GM19467 (cell line): ENCODE results near the gene CYB561A3.

Source experiments
- ATAC-seq: cut with Tn5 transposase; IDR thresholded peaks from one replicate; pipeline ENCODE4 v1.9.1; 2021; ENCODE audit warnings: mild to moderate bottlenecking, moderate library complexity; ENCODE audit not compliant: unreplicated experiment

CYB561A3 gene

DNA sequence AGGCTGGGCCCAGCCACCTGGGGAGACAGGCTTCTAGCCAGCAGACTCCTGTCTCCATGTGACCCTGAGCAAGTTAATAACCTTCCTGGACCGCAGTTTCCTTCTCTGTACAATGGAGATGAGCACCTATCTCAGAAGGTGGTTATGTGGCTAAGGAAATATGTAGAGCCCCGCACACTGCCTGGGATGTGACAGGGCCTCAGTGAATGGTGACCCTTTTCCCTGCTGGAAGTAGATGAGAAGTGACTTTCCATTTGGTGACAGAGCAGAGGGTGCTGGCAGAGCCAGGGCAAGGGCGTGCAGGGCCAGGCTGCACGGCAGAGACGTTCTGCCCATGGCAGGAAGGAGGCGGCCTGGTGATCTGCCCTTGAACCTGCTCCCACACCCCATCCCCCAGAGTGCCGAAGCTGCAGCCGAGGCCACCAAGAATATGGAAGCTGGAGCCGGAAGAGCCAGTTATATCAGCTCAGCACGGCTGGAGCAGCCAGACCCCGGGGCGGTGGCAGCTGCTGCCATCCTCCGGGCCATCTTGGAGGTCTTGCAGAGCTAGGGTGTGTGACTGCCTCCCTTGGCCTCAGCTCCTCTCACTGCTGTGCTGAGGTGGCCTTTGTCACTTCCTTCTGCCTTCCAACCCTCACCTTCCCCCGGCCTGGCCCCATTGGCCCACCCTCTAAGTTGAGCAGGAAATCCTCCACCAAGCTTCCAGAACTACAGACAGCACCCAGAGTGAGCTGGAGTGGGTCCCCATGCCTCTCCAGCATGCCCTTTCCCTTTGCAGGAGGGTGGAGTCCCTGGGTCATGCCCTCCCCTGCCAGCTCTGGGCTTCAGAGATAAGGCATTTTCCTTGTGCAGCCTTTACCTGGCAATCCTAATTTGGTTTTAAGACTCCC, 15.5 kb downstream of the CYB561A3 start:
- ATAC-seq, result no peak

GRCh38 chr11:61345170-61345610, 16.5 kb downstream of the CYB561A3 start:
- ATAC-seq, result no peak

DNA sequence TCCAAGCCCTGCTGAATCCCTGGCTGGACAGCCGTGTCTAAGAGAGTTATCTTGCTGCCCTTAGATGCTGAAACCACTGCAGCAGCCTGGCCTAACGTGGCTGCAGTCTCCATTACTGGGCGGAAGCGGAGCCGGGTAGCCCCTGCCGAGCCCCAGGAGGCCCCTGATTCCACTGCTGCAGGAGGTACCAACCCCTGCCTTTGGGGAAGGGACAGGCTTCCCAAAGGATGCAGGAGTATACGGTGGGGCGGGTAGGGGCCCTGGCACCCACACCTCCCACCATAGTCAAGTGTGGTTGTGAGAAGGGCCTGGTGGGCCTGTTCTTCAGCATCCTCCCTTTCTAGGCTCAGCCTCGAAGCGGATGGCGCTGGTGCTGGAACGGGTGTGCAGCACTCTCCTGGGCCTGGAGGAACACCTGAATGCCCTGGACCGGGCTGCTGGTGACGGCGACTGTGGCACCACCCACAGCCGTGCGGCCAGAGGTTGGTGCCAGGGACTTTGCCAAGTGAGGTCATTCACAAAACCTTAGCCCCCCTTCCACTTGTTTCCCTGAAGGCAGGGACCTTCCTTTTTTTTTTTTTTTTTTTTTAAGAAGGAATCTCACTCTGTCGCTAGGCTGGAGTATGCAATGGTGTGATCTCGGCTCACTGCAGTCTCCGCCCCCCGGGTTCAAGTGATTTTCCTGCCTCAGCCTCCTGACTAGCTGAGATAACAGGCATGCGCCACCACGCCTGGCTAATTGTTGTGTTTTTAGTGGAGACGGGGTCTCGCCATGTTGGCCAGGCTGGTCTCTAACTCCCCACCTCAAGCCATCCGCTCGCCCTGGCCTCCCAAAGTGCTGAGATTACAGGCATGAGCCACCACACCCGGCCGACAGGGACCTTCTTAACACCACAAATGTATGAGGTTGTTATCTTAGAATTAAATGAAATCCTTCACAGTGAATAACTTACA, 17.6 kb downstream of the CYB561A3 start:
- ATAC-seq, result no peak

- no peak for ATAC-seq
These were observed 19.4 kb downstream of the CYB561A3 start for GRCh38 chr11:61342207-61342803.

- ATAC-seq, result no peak
These were observed 20.0 kb downstream of the CYB561A3 start for GRCh38 chr11:61341706-61342105.

GRCh38 chr11:61340979-61341378, 20.7 kb downstream of the CYB561A3 start:
- ATAC-seq, result no peak

DNA sequence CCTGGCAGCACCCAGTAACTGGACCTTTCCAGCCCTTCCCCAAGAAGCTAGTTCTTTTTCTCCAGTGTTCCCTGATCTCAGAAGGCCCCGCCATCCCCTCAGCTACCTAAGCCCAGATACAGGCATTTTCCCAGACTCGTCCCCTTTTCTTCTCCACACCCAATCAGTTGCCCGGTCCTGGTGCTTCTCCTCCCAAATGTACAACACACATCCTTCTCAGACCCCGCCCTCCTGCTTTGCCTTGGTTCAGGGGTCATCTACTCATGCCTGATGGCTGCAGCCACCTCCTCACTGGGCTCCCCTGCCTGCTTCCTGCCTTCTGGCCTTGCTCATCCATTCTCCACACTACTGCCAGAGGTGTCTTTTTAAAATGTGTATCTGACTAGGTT, 22.2 kb downstream of the CYB561A3 start:
- no peak for ATAC-seq

DNA sequence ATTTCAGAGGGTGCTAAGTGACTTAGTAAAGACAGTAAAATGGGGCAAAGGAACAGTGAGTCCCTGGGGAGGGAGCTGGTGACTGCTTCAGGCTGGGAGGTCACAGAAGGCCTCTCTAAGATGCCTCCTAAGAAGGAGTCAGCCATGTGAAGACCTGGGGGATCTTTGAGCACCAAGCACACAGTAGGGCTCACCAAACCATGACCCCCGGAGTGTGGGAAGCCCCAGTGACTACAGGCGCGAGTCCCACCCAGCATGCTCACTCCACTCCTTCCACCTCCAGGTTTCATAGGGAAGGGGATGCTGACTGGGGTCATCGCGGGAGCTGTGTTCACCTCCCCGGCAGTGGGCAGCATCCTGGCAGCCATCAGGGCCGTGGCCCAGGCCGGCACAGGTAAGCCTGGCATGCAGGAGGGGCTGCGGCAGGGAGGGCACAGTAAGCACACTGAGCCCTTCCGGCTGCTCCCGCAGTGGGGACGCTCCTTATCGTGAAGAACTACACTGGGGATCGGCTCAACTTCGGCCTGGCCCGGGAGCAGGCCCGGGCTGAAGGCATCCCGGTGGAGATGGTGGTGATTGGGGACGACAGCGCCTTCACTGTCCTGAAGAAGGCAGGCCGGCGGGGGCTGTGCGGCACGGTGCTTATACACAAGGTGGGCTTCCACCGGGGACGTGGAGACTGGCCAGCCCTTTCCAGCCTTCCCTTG, 22.7 kb downstream of the CYB561A3 start:
- ATAC-seq, result no peak

DNA sequence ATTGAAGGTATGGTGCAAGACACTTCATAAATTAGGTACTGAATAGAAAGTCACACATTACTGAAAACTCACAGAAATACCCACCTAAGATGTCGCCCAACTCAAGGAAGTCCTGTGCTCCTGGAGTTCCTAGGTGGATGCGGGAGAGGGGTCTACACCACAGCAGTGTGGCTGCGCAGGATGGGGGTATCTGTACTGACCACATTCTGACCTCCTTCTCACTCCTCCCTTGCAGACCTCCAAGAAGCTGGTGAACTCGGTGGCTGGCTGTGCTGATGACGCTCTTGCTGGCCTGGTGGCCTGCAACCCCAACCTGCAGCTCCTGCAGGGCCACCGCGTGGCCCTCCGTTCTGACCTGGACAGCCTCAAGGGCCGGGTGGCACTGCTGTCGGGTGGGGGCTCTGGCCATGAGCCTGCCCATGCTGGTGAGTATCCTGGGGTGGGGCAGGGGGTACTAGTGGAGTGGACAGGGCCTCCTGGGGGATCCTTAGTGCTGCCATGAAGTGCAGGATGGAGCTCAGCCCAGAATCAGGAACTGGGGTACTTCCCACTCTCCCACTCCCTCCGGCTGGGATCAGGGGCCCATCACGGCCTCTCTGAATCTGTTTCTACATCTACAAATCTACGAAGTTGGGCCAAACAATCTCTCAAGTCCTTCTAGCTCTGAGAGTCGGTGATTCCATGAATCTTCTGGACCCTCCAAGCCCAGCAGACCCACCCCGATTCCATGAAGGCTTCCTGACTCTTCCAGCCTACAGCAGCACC, 23.8 kb downstream of the CYB561A3 start:
- ATAC-seq, result no peak

- peak; percentile 41 for ATAC-seq
These were observed 25.3 kb downstream of the CYB561A3 start for GRCh38 chr11:61336171-61336935.

DNA sequence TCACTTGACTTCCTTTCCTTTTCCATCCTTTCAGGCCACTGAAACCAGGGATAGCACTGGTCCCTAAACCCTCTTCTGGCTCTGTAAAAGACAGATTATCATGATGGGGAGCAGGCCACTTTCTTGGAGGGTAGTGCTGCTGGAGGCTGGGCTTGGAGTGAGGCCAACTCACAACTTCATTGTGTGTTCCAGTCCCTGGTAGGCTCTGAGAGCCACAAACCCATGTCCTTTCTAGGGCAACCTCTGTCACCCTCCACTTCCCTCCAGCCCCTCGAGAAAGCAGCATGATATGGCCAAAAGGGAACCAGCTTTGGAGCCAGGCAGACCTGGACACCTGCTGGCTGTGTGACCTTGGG, 26.3 kb downstream of the CYB561A3 start:
- ATAC-seq, result no peak

DNA sequence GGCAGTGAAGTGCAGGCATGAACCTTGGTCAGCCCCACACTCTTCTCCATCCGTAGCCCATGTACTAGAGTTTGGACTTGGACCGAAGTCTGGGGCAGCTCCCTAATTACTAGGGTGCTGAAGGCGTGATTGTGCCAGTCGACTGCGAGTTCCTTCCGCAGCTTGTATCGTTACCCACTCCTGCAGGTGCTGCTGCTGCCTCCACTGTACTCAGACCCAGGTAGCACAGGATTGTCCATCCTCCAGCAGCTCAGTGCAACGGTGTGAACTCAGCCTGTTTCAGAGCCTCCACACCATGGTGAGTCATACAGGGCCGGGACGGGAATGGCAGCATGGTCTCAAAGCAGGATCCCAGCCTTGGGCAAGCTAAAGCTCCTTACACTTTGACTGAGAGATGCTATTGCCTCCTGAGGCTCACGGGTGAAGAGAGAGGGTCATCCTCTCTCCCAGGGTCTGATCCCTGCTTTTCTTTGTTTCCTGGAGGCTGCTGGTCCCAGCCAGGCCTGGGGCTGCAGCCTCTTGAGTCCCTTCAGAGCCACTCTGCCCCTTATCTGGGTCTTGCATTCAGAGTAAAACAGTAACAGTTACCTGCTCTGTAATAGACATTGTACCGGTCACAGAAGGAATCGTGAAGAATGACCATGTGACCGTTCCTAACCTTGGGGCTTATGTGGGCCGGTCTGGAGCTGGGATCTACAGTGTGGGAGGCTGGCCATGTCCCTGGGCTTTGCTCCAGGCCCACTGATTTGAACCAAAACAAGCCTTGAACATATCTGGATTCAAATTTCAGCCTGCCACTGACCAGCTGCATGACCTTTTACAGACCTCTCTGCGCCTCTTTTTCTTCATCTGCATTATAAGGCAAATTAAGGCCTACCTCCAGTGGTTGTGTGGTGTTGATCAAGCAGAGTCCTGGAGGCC, 27.0 kb downstream of the CYB561A3 start:
- ATAC-seq, result no peak

GRCh38 chr11:61333550-61334433, 27.9 kb downstream of the CYB561A3 start:
- no peak for ATAC-seq

GRCh38 chr11:61332797-61333549, 28.7 kb downstream of the CYB561A3 start, which contains the start of the genes DDB1 and TKFC:
DDB1 (minus strand) TSS chr11:61333105; CDS start chr11:61332968, 137 bp downstream.
TKFC (plus strand) TSS chr11:61333228; CDS start chr11:61334729, 1,501 bp downstream.
- peak; percentile 84 for ATAC-seq

GRCh38 chr11:61332281-61332796, 29.3 kb downstream of the CYB561A3 start:
- ATAC-seq, result no peak

DNA sequence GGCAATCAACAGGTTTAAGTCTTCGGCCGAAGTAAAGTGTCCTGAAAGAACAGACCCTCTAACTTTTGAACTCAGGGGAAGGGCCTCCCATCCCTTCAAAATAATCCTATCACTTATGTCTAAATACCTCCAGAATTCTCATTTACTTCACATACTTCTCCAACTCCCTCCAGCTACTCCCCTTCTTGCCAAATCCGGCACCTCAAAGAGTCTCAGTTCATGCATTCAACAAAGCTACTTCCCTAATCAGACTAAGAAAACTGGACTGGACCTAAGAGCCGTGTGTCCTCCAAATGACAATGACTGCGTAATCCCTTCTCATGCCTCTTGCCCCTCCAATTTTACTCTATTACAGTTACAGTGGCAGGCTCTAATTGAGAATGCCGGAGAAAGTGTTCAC, 30.0 kb downstream of the CYB561A3 start:
- ATAC-seq, result no peak
